Measurements from ENCODE around the gene HLX.

HLX gene

GRCh38 chr1:220888417-220888986 is 9.3 kb downstream of the HLX start:
- H3K9me3 Mint-ChIP-seq: no peaks in the 10 kb centered on the region
- DNase-seq: no peak
- no peak overlapping the region for H3K27ac Mint-ChIP-seq
- H3K4me3 Mint-ChIP-seq: no peak overlapping the region
- peaks cover 3% of the 10 kb centered on the region for H3K36me3 Mint-ChIP-seq (ENCODE audit: low read depth)
- H3K27me3 Mint-ChIP-seq: peaks cover 87% of the 10 kb centered on the region
- ATAC-seq: no peak
- peaks cover 14% of the 10 kb centered on the region for H3K4me1 Mint-ChIP-seq

- Mint-ChIP-seq H3K4me3 (no peak overlapping the region), H3K4me1 (peaks cover 16% of the 10 kb centered on the region), H3K27me3 (peaks cover 86% of the 10 kb centered on the region), H3K9me3 (no peaks in the 10 kb centered on the region), H3K27ac (no peak overlapping the region), H3K36me3 (ENCODE audit: low read depth) (peaks cover 3% of the 10 kb centered on the region)
- DNase-seq (no peak), ATAC-seq (no peak)
Measured at GRCh38 chr1:220889333-220889732, 10.1 kb downstream of the HLX start.

DNA sequence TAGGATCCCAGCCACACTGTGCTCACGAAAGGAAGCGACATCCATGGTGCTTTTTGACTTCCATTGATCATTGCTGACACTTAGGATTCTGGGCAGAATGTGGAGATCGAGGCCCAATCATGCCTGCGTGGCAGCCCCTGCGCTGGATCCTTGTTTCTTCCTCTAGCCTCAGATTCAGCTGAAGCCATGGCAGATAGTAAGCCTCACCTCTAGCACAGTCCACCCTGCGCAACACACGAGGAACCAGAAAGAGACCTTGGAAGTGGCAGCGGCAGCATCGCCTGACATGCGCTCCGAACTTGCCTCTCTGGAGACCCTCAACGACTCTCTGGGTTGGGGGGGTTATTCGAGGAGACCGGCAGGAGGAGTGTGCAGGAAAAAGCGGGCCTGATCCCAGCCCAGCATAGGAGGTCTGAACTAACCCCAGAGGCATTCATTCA is 10.6 kb downstream of the HLX start:
- ATAC-seq: no peak
- Mint-ChIP-seq H3K9me3 (no peaks in the 10 kb centered on the region), H3K4me1 (peaks cover 16% of the 10 kb centered on the region), H3K27ac (no peak overlapping the region), H3K36me3 (ENCODE audit: low read depth) (peaks cover 3% of the 10 kb centered on the region), H3K4me3 (no peak overlapping the region), H3K27me3 (peaks cover 89% of the 10 kb centered on the region)
- DNase-seq: no peak

DNA sequence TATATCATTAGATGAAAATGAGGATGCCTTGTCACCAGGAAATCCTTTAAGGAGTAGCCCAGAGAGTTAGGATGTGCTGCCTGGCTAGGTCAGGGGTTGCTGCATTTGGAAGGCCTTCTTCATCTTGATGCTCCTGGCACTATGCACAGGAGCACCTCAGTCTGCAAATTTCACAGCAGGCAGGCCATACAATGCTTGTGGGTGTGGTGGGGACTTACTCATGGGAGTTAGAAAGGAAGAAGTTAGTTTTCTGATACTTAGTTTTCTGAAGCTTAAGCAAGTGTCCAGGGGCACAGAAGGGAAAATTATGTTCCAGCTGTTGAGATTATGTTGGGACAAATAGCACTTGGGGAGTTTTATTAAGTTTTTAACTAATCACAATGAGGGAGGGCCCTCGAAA is 11.4 kb downstream of the HLX start:
- Mint-ChIP-seq H3K4me1 (peaks cover 16% of the 10 kb centered on the region), H3K36me3 (ENCODE audit: low read depth) (peaks cover 3% of the 10 kb centered on the region), H3K4me3 (no peak overlapping the region), H3K27me3 (peaks cover 88% of the 10 kb centered on the region), H3K27ac (no peak overlapping the region), H3K9me3 (no peaks in the 10 kb centered on the region)
- DNase-seq (no peak), ATAC-seq (no peak)

GRCh38 chr1:220891224-220892085 is 12.2 kb downstream of the HLX start:
- H3K27me3 Mint-ChIP-seq: peaks cover 82% of the 10 kb centered on the region
- no peak for ATAC-seq
- H3K4me3 Mint-ChIP-seq: peak overlapping the region; percentile 24
- H3K27ac Mint-ChIP-seq: no peak overlapping the region
- peaks cover 16% of the 10 kb centered on the region for H3K4me1 Mint-ChIP-seq
- no peak for DNase-seq
- peaks cover 3% of the 10 kb centered on the region for H3K36me3 Mint-ChIP-seq (ENCODE audit: low read depth)
- no peaks in the 10 kb centered on the region for H3K9me3 Mint-ChIP-seq

DNA sequence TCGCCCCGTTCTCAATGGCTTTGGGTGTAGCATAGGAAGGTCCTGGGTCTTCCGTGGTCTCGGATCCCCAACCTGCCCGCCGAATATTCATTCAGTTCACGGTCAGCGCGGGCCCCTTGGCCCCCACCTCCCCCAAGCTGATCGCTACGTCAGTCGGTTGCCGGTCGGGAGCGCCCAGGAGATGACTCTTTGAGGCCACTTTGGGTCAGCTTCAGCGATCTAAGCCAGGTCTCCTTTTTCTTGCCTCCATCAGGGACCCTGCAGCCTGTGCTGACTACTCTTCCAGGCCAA is 12.8 kb downstream of the HLX start:
- H3K4me1 Mint-ChIP-seq: peaks cover 16% of the 10 kb centered on the region
- H3K9me3 Mint-ChIP-seq: no peaks in the 10 kb centered on the region
- H3K36me3 Mint-ChIP-seq (ENCODE audit: low read depth): peaks cover 3% of the 10 kb centered on the region
- no peak overlapping the region for H3K4me3 Mint-ChIP-seq
- H3K27ac Mint-ChIP-seq: no peak overlapping the region
- H3K27me3 Mint-ChIP-seq: peaks cover 80% of the 10 kb centered on the region
- no peak for ATAC-seq
- DNase-seq: no peak

DNA sequence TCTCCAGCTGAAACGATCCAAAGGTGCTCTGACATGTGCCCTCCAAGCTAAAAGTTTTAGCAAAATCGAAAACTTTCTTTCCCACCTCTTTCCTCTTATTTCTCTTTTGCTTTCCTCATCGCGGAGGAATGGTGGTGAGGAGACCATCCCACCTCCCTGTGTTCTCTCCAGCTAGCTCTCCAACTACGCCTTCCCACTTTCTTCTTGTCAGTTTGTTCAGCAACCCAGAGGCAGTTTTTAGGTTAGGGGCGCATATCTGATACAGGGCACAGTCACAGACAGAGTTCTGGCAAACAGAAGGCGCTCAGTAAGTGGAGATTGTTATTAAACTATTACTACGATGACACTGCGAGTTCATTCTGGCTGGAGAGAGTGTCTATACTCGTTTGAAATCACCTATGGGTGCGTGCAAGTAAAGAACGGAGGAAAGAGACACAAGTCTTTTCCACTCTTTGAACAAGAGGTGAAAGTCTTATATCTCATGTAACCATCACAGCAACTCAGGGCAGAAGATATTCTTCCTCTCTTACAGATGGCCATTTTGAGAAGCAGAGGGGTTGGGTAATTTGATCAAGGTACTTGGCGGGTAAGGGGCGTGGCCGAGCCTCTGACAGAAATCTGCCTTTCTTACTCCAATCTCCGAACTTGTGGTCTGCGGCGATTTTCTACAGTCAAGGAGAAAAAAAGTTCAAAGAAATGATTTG is 13.9 kb downstream of the HLX start:
- Mint-ChIP-seq H3K4me1 (peaks cover 14% of the 10 kb centered on the region), H3K27me3 (peaks cover 74% of the 10 kb centered on the region), H3K36me3 (ENCODE audit: low read depth) (peaks cover 3% of the 10 kb centered on the region), H3K4me3 (no peak overlapping the region), H3K9me3 (peaks cover 4% of the 10 kb centered on the region), H3K27ac (no peak overlapping the region)
- ATAC-seq (no peak), DNase-seq (no peak)

GRCh38 chr1:220893701-220894024 is 14.4 kb downstream of the HLX start:
- Mint-ChIP-seq H3K4me1 (peaks cover 14% of the 10 kb centered on the region), H3K36me3 (ENCODE audit: low read depth) (peaks cover 3% of the 10 kb centered on the region), H3K9me3 (peaks cover 4% of the 10 kb centered on the region), H3K27me3 (peaks cover 69% of the 10 kb centered on the region), H3K27ac (no peak overlapping the region), H3K4me3 (no peak overlapping the region)
- ATAC-seq: no peak
- no peak for DNase-seq

DNA sequence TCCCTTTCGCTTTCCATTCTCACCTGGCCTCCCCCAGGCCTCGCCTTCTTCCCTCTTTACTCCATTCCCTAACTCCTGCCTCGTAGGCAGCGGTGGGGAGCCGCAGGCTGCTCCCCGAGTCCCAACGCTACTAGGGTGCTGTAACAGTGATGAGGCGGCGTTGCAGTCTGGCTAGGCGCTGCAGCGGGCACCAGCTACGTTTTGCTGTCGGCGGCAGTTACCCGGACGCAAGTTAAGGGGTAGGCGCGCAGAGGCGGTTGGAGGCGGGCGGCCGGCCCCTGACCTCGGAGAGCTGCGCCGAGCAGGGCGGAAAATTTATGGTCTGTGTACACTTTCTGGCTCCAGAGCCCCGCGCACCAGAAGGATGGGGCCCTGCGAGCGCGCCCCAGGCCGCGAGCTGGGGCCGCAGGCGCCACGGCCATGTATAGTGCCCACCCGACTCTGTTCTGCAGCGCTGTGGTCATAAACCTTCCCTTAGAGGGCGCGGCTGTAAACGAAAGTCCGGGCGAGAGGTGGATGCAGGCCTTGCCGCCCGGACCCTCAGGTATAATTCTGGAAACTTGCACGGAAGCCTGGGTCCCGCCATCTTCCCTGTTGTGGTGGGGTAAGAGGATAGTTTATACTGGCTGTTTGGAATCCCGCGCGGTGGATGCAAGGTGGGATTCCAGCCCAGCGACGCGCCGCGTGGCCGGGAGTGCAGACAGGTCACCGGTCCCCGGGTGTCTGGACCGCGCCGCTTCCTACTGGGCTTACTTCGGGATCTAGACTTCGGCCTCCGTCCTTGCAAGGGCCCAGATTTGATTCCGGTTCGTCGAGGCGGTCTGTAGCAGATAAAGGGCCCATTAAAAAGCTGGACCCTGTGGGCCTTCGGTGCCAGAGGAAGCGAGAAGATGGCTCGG is 15.0 kb downstream of the HLX start:
- Mint-ChIP-seq H3K27ac (no peak overlapping the region), H3K9me3 (peaks cover 4% of the 10 kb centered on the region), H3K4me3 (no peak overlapping the region), H3K27me3 (peaks cover 63% of the 10 kb centered on the region), H3K4me1 (peaks cover 14% of the 10 kb centered on the region), H3K36me3 (ENCODE audit: low read depth) (peaks cover 3% of the 10 kb centered on the region)
- DNase-seq (no peak), ATAC-seq (no peak)

DNA sequence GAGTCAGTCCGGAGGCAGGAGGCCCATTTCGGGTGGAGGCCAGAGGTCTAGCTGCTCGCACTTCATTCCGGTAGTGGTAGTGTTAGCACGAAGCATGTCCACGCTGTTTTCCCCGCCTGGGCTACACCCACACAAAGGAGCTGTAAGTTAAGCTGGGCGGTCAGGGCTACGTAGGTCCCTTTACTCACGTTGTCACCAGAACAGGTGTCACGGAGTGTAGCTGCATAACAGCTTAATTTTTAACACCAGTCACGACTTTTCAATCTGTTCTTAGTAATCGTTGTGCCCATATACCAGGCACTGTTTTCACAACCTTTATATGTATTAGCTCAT is 15.6 kb downstream of the HLX start:
- Mint-ChIP-seq H3K27me3 (peaks cover 59% of the 10 kb centered on the region), H3K4me1 (peaks cover 14% of the 10 kb centered on the region), H3K9me3 (peaks cover 4% of the 10 kb centered on the region), H3K27ac (no peak overlapping the region), H3K4me3 (no peak overlapping the region), H3K36me3 (ENCODE audit: low read depth) (peaks cover 3% of the 10 kb centered on the region)
- DNase-seq (no peak), ATAC-seq (no peak)

DNA sequence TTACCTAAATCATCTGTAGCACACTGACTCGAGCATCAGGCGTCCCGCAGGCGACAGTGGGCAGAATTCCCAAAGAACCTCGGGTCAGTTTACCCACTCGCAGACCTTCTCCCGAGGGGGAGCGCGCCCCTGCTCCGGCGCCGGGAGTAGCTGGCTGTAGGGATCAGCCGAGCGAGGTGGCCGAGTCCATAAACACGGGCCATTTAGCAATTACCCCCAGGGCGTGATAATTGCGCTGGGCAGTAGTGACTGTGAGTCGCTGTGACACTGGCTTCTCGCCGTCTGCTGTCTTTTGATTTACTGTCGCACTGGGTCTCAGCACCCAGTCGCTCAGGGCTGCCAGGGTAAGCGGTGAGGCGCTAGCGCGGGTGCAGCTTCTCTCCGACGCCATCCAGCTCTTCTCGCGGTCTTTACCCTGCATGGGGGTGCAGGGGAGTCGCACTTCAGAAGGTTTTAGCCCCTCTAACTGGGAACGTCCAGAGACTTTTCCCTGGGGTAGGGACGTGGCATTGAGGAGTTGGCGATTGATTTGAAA is 16.2 kb downstream of the HLX start:
- DNase-seq (no peak), ATAC-seq (no peak)
- peaks cover 4% of the 10 kb centered on the region for H3K9me3 Mint-ChIP-seq
- H3K27me3 Mint-ChIP-seq: peaks cover 56% of the 10 kb centered on the region
- H3K4me3 Mint-ChIP-seq: no peak overlapping the region
- no peak overlapping the region for H3K27ac Mint-ChIP-seq
- H3K4me1 Mint-ChIP-seq: peaks cover 14% of the 10 kb centered on the region
- H3K36me3 Mint-ChIP-seq (ENCODE audit: low read depth): peaks cover 3% of the 10 kb centered on the region

DNA sequence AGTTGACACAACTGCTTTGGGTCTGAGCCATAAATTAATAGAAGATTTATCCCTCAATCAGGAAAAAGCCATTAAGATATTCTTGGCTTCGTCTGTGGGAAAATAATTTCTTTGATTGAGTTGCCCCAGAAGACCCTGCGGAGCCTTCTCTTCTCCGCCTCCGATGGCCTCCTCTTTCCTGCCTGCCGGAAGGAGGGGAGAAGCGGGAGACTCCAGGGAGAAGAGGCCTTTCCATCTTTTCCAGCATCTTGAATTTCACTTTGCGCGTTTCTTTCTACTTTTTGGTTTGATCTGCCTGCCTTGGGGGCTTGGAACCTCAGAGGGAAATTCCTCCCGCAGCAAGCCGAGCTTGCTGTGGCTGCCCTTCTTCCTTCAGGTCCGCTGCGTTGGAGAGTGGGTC is 16.8 kb downstream of the HLX start:
- peaks cover 4% of the 10 kb centered on the region for H3K9me3 Mint-ChIP-seq
- no peak for DNase-seq
- H3K27me3 Mint-ChIP-seq: peaks cover 52% of the 10 kb centered on the region
- H3K4me3 Mint-ChIP-seq: no peak overlapping the region
- ATAC-seq: no peak
- peaks cover 14% of the 10 kb centered on the region for H3K4me1 Mint-ChIP-seq
- H3K36me3 Mint-ChIP-seq (ENCODE audit: low read depth): peaks cover 3% of the 10 kb centered on the region
- H3K27ac Mint-ChIP-seq: no peak overlapping the region

- DNase-seq (no peak), ATAC-seq (no peak)
- Mint-ChIP-seq H3K4me3 (no peak overlapping the region), H3K27me3 (peaks cover 16% of the 10 kb centered on the region), H3K27ac (no peak overlapping the region), H3K36me3 (ENCODE audit: low read depth) (no peaks in the 10 kb centered on the region), H3K4me1 (no peaks in the 10 kb centered on the region), H3K9me3 (peaks cover 4% of the 10 kb centered on the region)
Measured at GRCh38 chr1:220900842-220901241, 21.6 kb downstream of the HLX start.

DNA sequence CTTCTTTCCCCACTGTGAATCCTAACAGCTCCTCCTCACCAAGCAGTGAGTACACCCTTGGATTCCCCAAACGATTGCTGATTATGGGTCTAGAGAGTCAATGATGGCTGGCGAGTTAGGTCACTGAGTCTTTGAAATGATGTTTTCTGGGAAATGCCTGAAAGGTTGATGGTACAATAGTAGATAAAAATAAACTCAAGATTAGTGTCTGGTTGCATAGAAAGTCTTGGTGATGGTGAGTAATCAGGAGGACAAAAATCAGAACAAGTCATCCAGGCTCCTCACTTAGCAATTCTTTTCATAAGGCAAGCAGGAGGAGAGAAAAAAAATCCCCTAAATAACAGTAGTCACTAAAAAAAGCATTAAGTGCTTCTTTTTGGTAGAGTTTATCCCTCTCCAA is 22.6 kb downstream of the HLX start:
- ATAC-seq: no peak
- H3K27me3 Mint-ChIP-seq: peaks cover 16% of the 10 kb centered on the region
- no peaks in the 10 kb centered on the region for H3K36me3 Mint-ChIP-seq (ENCODE audit: low read depth)
- peaks cover 4% of the 10 kb centered on the region for H3K9me3 Mint-ChIP-seq
- no peak overlapping the region for H3K4me3 Mint-ChIP-seq
- DNase-seq: no peak
- H3K27ac Mint-ChIP-seq: no peak overlapping the region
- H3K4me1 Mint-ChIP-seq: no peaks in the 10 kb centered on the region
